ENCODE data around the gene MAN1B1. TPM values are rescaled to one million over a fixed set of nuclear protein-coding genes. Genes with fewer than 3 reads are reported as not detected.

MAN1B1 gene
- total and polyA plus RNA-seq, 4 donors, result 19.9 to 31.8 (median 26.5) TPM

- DNase-seq (ENCODE audit: low spot score), result no peak
- no peaks in the 10 kb centered on the region for H3K9me3 ChIP-seq (ENCODE audit: control insufficient read depth in 4 of 4, low read length in 3 of 4)
- WGBS, result 63% methylated on average over 6 of the region's 6 CpGs
- TF ChIP-seq ZBTB33 (IDR thresholded peaks at IDR 0.05), result no peak
- no peak for TF ChIP-seq HNF4G (IDR thresholded peaks at IDR 0.05)
- no peak for TF ChIP-seq SP1 (IDR thresholded peaks at IDR 0.05)
- no peak for TF ChIP-seq YY1 (IDR thresholded peaks at IDR 0.05)
- TF ChIP-seq HNF4A (conservative IDR thresholded peaks at IDR 0.05), result no peak
- no peak for TF ChIP-seq GABPA (IDR thresholded peaks at IDR 0.05 in 1 of 2, conservative IDR thresholded peaks at IDR 0.05 in 1 of 2)
- TF ChIP-seq JUND (IDR thresholded peaks at IDR 0.05), result no peak
- TF ChIP-seq EGR1 (IDR thresholded peaks at IDR 0.05; ENCODE audit: low read depth in 2 of 2), result no peak
- no peak for TF ChIP-seq FOXA1 (IDR thresholded peaks at IDR 0.05)
- TF ChIP-seq RAD21 (IDR thresholded peaks at IDR 0.05), result no peak
- TF ChIP-seq MAX (IDR thresholded peaks at IDR 0.05), result no peak
- TF ChIP-seq ATF3 (IDR thresholded peaks at IDR 0.05), result no peak
- no peak for TF ChIP-seq CTCF (IDR thresholded peaks at IDR 0.05; ENCODE audit: low read depth, low read length, missing input control)
- TF ChIP-seq RXRA (IDR thresholded peaks at IDR 0.05), result no peak
- TF ChIP-seq FOXA2 (IDR thresholded peaks at IDR 0.05), result no peak
- no peak for TF ChIP-seq REST (IDR thresholded peaks at IDR 0.05)
- TF ChIP-seq TAF1 (conservative IDR thresholded peaks at IDR 0.05), result no peak
- no peak for TF ChIP-seq NR2F2 (IDR thresholded peaks at IDR 0.05)
- peaks cover 0 to 6% (median 1%) of the 10 kb centered on the region in 4 donors for H3K36me3 ChIP-seq (ENCODE audit: control insufficient read depth in 4 of 4, insufficient read depth in 3 of 4, low read depth in 1 of 4, low read length in 3 of 4)
- peaks cover 4 to 7% (median 5%) of the 10 kb centered on the region in 4 donors for H3K4me1 ChIP-seq (ENCODE audit: control insufficient read depth in 4 of 4, insufficient read depth in 4 of 4, low read length in 3 of 4)
- no peak overlapping the region for H3K27ac ChIP-seq (ENCODE audit: low read depth in 1 of 2, low read length in 2 of 2)
- no peak overlapping the region for H3K9ac ChIP-seq (ENCODE audit: low read depth in 1 of 2, low read length in 2 of 2)
- H3K27me3 ChIP-seq (ENCODE audit: control insufficient read depth in 4 of 4, insufficient read depth in 4 of 4, low read length in 3 of 4), result no peaks in the 10 kb centered on the region
- no peak overlapping the region for H3K4me3 ChIP-seq (ENCODE audit: low read depth in 1 of 3, low read length in 3 of 3)
Observed at GRCh38 chr9:137116027-137116507, 29.3 kb downstream of the MAN1B1 start.
